22Rv1 (cell line): Measurements from ENCODE around the gene IRX5.

Source experiments
- CTCF ChIP-seq: fragments of 450-650 bp; IDR thresholded peaks from 2 replicates; pipeline ENCODE4 v1.5.1; 2017; ENCODE audit warnings: mild to moderate bottlenecking
- ZFX ChIP-seq: fragments of 450-650 bp; IDR thresholded peaks from 2 replicates; pipeline ENCODE4 v1.6.1; 2017; ENCODE audit warnings: antibody characterized with exemption, borderline replicate concordance

- no peak for TF ChIP-seq CTCF
- TF ChIP-seq ZFX, result no peak
These were observed 34.8 kb downstream of the IRX5 start for GRCh38 chr16:54965464-54965863.
